H1 (cell line): ENCODE results near the gene SMIM9. TPM values are rescaled to one million over a fixed set of nuclear protein-coding genes. Genes with fewer than 3 reads are reported as not detected.

Source experiments
- CTCF ChIA-PET: fragments of 300-600 bp; sonication (Branson Sonifier 250); formaldehyde crosslinking; loops from one replicate; lab custom pipeline; 2021; ENCODE audit not compliant: partially characterized antibody; lab: Charles Lee
- POLR2A ChIA-PET: fragments of 300-600 bp; sonication (Branson Sonifier 250); formaldehyde crosslinking; loops from one replicate; lab custom pipeline; 2021; ENCODE audit warnings: inconsistent platforms; ENCODE audit not compliant: partially characterized antibody; lab: Charles Lee
- DNase-seq, 2 experiments: peaks; one replicate each; pipeline versions ENCODE4 v3.0.0 to v3.0.0-alpha.2; 2010 to 2022; ENCODE audit warnings: low spot score in 2 of 2, low read depth in 1 of 2, mixed read lengths in 1 of 2
- FAIRE-seq: peaks from 2 replicates; lab custom pipeline; 2011; peaks lifted over from hg19 to GRCh38; lab: Jason Lieb, UNC
- H2AFZ ChIP-seq: 2 replicates; pipeline ENCODE4 v1.8.1; 2012; ENCODE audit warnings: low read length, inconsistent platforms
- H2AK5ac ChIP-seq: 2 replicates; pipeline ENCODE4 v1.6.1; 2013; ENCODE audit warnings: low read depth, low read length
- H2BK120ac ChIP-seq: replicated peaks from 2 replicates; pipeline ENCODE3; 2013; ENCODE audit warnings: low read depth, low read length, inconsistent platforms
- H2BK12ac ChIP-seq: 2 replicates; pipeline ENCODE4 v1.6.1; 2013; ENCODE audit warnings: low read depth, low read length
- H2BK15ac ChIP-seq: 2 replicates; pipeline ENCODE4 v1.6.1; 2013; ENCODE audit warnings: low read length
- H2BK20ac ChIP-seq: 2 replicates; pipeline ENCODE4 v1.6.1; 2013; ENCODE audit warnings: low read length
- H2BK5ac ChIP-seq: 2 replicates; pipeline ENCODE4 v1.6.1; 2013; ENCODE audit warnings: low read depth, low read length
- H3K14ac ChIP-seq: 2 replicates; pipeline ENCODE4 v1.6.1; 2013; ENCODE audit warnings: inconsistent platforms; ENCODE audit not compliant: insufficient read length
- H3K18ac ChIP-seq: 2 replicates; pipeline ENCODE4 v1.6.1; 2013; ENCODE audit warnings: low read length; ENCODE audit errors: extremely low read depth
- H3K23ac ChIP-seq: 2 replicates; pipeline ENCODE4 v1.6.1; 2013; ENCODE audit warnings: inconsistent platforms; ENCODE audit not compliant: insufficient read length
- H3K23me2 ChIP-seq: 2 replicates; pipeline ENCODE4 v1.6.1; 2013; ENCODE audit warnings: low read depth, low read length
- H3K27ac ChIP-seq: 2 replicates; pipeline ENCODE4 v1.6.1; 2011; ENCODE audit warnings: low read depth, low read length, inconsistent platforms
- H3K27me3 ChIP-seq, 4 experiments: replicated peaks in 1 of 4; 1 replicate in 1 of 4; 2 replicates in 3 of 4; pipeline versions ENCODE4 v1.6.1 to v1.8.1; 2011 to 2013; ENCODE audit warnings: low read length in 3 of 4, mild to moderate bottlenecking in 3 of 4, inconsistent platforms in 2 of 4, mixed read lengths in 2 of 4, moderate library complexity in 1 of 4; ENCODE audit not compliant: control insufficient read depth in 3 of 4, insufficient read depth in 3 of 4; ENCODE audit errors: extremely low read depth in 1 of 4
- H3K36me3 ChIP-seq, 4 experiments: 2 replicates each; pipeline versions ENCODE4 v1.6.1 to v1.8.1; 2011 to 2013; ENCODE audit warnings: mild to moderate bottlenecking in 4 of 4, low read length in 3 of 4, moderate library complexity in 2 of 4, control low read depth in 1 of 4, inconsistent platforms in 1 of 4; ENCODE audit not compliant: insufficient read depth in 4 of 4, control insufficient read depth in 2 of 4
- H3K4ac ChIP-seq: replicated peaks from 2 replicates; pipeline ENCODE3; 2013; ENCODE audit warnings: low read length, low read depth, mixed read lengths, inconsistent platforms; ENCODE audit not compliant: insufficient read length
- H3K4me1 ChIP-seq, 4 experiments: replicated peaks in 1 of 4; 1 replicate in 1 of 4; 2 replicates in 3 of 4; pipeline versions ENCODE4 v1.6.1 to v1.8.1; 2011 to 2013; ENCODE audit warnings: low read length in 3 of 4, inconsistent platforms in 2 of 4, mixed read lengths in 1 of 4; ENCODE audit not compliant: insufficient read depth in 4 of 4, control insufficient read depth in 3 of 4
- H3K4me2 ChIP-seq, 2 experiments: 2 replicates each; pipeline versions ENCODE4 v1.6.1 to v1.8.1; 2011 to 2013; ENCODE audit warnings: low read depth in 2 of 2, low read length in 2 of 2, control low read depth in 1 of 2, inconsistent platforms in 1 of 2, mild to moderate bottlenecking in 1 of 2; ENCODE audit not compliant: insufficient read depth in 1 of 2
- H3K4me3 ChIP-seq, 4 experiments: fragments of 200-600, 300-600 bp in 1 of 4; sonication (generic), shearing (Covaris generic), sonication (Bioruptor Twin) in 1 of 4; 2 replicates each; pipeline versions ENCODE4 v1.5.1 to v1.8.1; 2011 to 2016; ENCODE audit warnings: low read length in 4 of 4, low read depth in 3 of 4, control low read depth in 2 of 4, inconsistent platforms in 2 of 4, mild to moderate bottlenecking in 2 of 4, mixed read lengths in 1 of 4, moderate library complexity in 1 of 4; ENCODE audit not compliant: insufficient read depth in 2 of 4; ENCODE audit errors: extremely low read depth in 1 of 4
- H3K56ac ChIP-seq: replicated peaks from 2 replicates; pipeline ENCODE3; 2013; ENCODE audit warnings: low read depth, mild to moderate bottlenecking, mixed read lengths, low read length, inconsistent platforms; ENCODE audit not compliant: insufficient read length
- H3K79me1 ChIP-seq: 2 replicates; pipeline ENCODE4 v1.6.1; 2013; ENCODE audit warnings: low read depth, low read length, control low read depth
- H3K79me2 ChIP-seq, 2 experiments: 2 replicates each; pipeline versions ENCODE4 v1.6.1 to v1.8.1; 2012 to 2013; ENCODE audit warnings: low read length in 2 of 2, mild to moderate bottlenecking in 2 of 2, inconsistent platforms in 1 of 2; ENCODE audit not compliant: insufficient read depth in 2 of 2, control insufficient read depth in 1 of 2
- H3K9ac ChIP-seq, 4 experiments: replicated peaks in 1 of 4; 1 replicate in 1 of 4; 2 replicates in 3 of 4; pipeline versions ENCODE4 v1.6.1 to v1.8.1; 2011 to 2013; ENCODE audit warnings: low read depth in 3 of 4, low read length in 3 of 4, control low read depth in 2 of 4, mild to moderate bottlenecking in 2 of 4, moderate library complexity in 2 of 4, inconsistent platforms in 1 of 4; ENCODE audit errors: extremely low read depth in 1 of 4
- H3K9me3 ChIP-seq, 2 experiments: 2 replicates each; pipeline versions ENCODE4 v1.6.1 to v1.8.1; 2012 to 2013; ENCODE audit warnings: mild to moderate bottlenecking in 2 of 2, moderate library complexity in 2 of 2, control low read depth in 1 of 2, inconsistent platforms in 1 of 2, low read depth in 1 of 2, low read length in 1 of 2, mixed read lengths in 1 of 2; ENCODE audit not compliant: insufficient read depth in 2 of 2
- H4K20me1 ChIP-seq, 2 experiments: replicated peaks in 1 of 2; 2 replicates each; pipeline versions ENCODE3 to v1.8.1; 2011 to 2013; ENCODE audit warnings: inconsistent platforms in 2 of 2, low read length in 2 of 2, mild to moderate bottlenecking in 1 of 2; ENCODE audit not compliant: insufficient read depth in 2 of 2, control insufficient read depth in 1 of 2
- H4K5ac ChIP-seq: 2 replicates; pipeline ENCODE4 v1.6.1; 2013; ENCODE audit warnings: low read length, low read depth, mixed read lengths, inconsistent platforms; ENCODE audit not compliant: insufficient read length
- H4K8ac ChIP-seq: 2 replicates; pipeline ENCODE4 v1.8.0; 2013; ENCODE audit warnings: mild to moderate bottlenecking, moderate library complexity, low read length, inconsistent platforms; ENCODE audit not compliant: insufficient read depth; ENCODE audit errors: extremely low read depth
- H4K91ac ChIP-seq: replicated peaks from 2 replicates; pipeline ENCODE3; 2013; ENCODE audit warnings: low read length, mixed read lengths, inconsistent platforms; ENCODE audit not compliant: insufficient read length
- CBX8 ChIP-seq: fragments of 300-800, 300-1000 bp; sonication (generic); IDR thresholded peaks from 2 replicates; pipeline ENCODE4 v1.7.1; 2016; ENCODE audit warnings: low read depth, low read length, borderline replicate concordance
- CREB1 ChIP-seq: IDR thresholded peaks from 2 replicates; pipeline ENCODE4 v1.6.1; 2012; ENCODE audit warnings: inconsistent platforms
- JUN ChIP-seq: IDR thresholded peaks from 2 replicates; pipeline ENCODE4 v1.6.1; 2011; ENCODE audit warnings: low read depth, mild to moderate bottlenecking, improper control_type of control experiment, low read length
- KDM5A ChIP-seq: fragments of 200-600 bp; IDR thresholded peaks from 2 replicates; pipeline ENCODE4 v1.7.1; 2012; ENCODE audit warnings: mild to moderate bottlenecking, low read length, inconsistent platforms, mixed read lengths
- MAX ChIP-seq: IDR thresholded peaks from 2 replicates; pipeline ENCODE4 v1.6.1; 2012; ENCODE audit warnings: inconsistent platforms
- PHF8 ChIP-seq: fragments of 200-600 bp; sonication (generic); conservative IDR thresholded peaks from 2 replicates; pipeline ENCODE4 v1.7.1; 2012; ENCODE audit warnings: low read depth, mild to moderate bottlenecking, inconsistent platforms, low read length, moderate library complexity
- POLR2AphosphoS5 ChIP-seq: IDR thresholded peaks from 2 replicates; pipeline ENCODE4 v1.6.1; 2011; ENCODE audit warnings: low read depth, low read length
- POU5F1 ChIP-seq: IDR thresholded peaks from 2 replicates; pipeline ENCODE4 v1.6.1; 2011; ENCODE audit warnings: low read depth, mild to moderate bottlenecking, low read length, moderate library complexity
- RFX5 ChIP-seq: IDR thresholded peaks from 2 replicates; pipeline ENCODE4 v1.6.1; 2011; ENCODE audit warnings: low read depth, low read length, improper control_type of control experiment, borderline replicate concordance
- SAP30 ChIP-seq: fragments of 300-600 bp; sonication (generic); IDR thresholded peaks from 2 replicates; pipeline ENCODE4 v1.7.1; 2012; ENCODE audit warnings: low read length, moderate library complexity, mild to moderate bottlenecking, inconsistent platforms; ENCODE audit not compliant: insufficient read depth, insufficient replicate concordance
- SP1 ChIP-seq: IDR thresholded peaks from 2 replicates; pipeline ENCODE4 v1.6.1; 2011; ENCODE audit warnings: low read depth, low read length
- SUZ12 ChIP-seq: fragments of 200-600 bp; sonication (generic); IDR thresholded peaks from 2 replicates; pipeline ENCODE4 v1.6.1; 2012; ENCODE audit warnings: mild to moderate bottlenecking, inconsistent platforms, low read length, moderate library complexity, mixed read lengths
- TAF1 ChIP-seq: IDR thresholded peaks from 2 replicates; pipeline ENCODE4 v1.6.1; 2011; ENCODE audit warnings: mild to moderate bottlenecking, low read depth, low read length
- USF2 ChIP-seq: IDR thresholded peaks from 2 replicates; pipeline ENCODE4 v1.6.1; 2011; ENCODE audit warnings: low read length, improper control_type of control experiment
- WGBS, 2 experiments: shearing (Covaris generic) in 1 of 2; methylation state at CpG; one replicate each; pipeline versions ENCODE4 v1.1.6 to v1.1.7; 2013 to 2015; ENCODE audit warnings: low lambda C conversion rate in 2 of 2, mixed read lengths in 2 of 2, inconsistent platforms in 1 of 2, low coverage in 1 of 2, missing lambda C conversion rate in 1 of 2; ENCODE audit not compliant: insufficient replicate concordance in 2 of 2, insufficient coverage in 1 of 2, insufficient read length in 1 of 2; ENCODE audit errors: extremely low coverage in 1 of 2, missing lambda C conversion rate in 1 of 2; 5-methylcytosine and 5-hydroxymethylcytosine counted together
- polyA plus RNA-seq, 7 experiments: library from polyadenylated mRNA; depleted of rRNA in 3 of 7; stranded (reverse) in 5 of 7; unstranded in 2 of 7; fragments of >200 nt in 5 of 7; fragments of 200-250 nt in 2 of 7; gene quantifications; 1 replicate in 5 of 7; 2 replicates in 1 of 7; 4 replicates in 1 of 7; pipeline versions ENCODE4 v1.2.1 to v1.2.3, GENCODE V29; 2011 to 2013; ENCODE audit warnings: missing spikeins in 2 of 7, mixed read lengths in 2 of 7
- total RNA-seq: library from RNA; stranded (reverse); fragmentation: NEBNext Ultra II Directional; extraction: Animal tissue kit (Norgen Biotek cat#: 25700); gene quantifications from 2 replicates; pipeline ENCODE4 v1.2.1, GENCODE V29; 2021

Gene SMIM9
- total and polyA plus RNA-seq, 2 of the 8 experiments (the other 6 are each of a cell fraction or from before 2014, with no cell fraction given) = not detected

DNA sequence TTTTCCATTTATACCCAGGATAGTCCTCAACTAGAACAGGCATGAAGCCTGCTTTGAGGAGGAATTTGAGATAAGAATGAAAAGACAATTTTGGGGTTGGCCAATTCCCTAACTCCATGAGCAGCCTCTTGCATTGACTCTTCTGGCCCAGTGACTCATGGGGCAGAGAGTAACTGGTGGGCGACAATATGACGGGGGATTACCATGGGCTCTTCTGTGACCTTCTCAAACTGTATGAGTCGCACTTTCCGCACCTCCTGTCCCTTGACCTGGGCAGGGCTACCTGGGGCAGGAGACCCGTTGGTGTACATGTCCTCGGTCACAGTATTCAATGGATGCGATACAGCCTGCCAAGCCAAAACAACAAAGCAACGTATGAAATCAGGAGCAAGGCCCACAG, 42.5 kb downstream of the SMIM9 start:
- CTCF ChIA-PET = no interaction called here
- H2BK15ac ChIP-seq = no peak overlapping the region
- no peak for TF ChIP-seq USF2
- no peak for TF ChIP-seq SAP30
- no peak for TF ChIP-seq PHF8
- no peak for TF ChIP-seq CBX8
- TF ChIP-seq SUZ12 = no peak
- no peak for TF ChIP-seq JUN
- no peak for TF ChIP-seq POU5F1
- TF ChIP-seq POLR2AphosphoS5 = no peak
- no peak for TF ChIP-seq KDM5A
- no peak for TF ChIP-seq MAX
- TF ChIP-seq SP1 = no peak
- TF ChIP-seq CREB1 = no peak
- TF ChIP-seq TAF1 = no peak
- no peak for TF ChIP-seq RFX5

More for the DNA sequence above, 42.5 kb downstream of the SMIM9 start:
- Histone ChIP-seq H2AK5ac (no peak overlapping the region), H3K79me1 (no peaks in the 10 kb centered on the region), H2AFZ (no peak overlapping the region), H2BK12ac (no peak overlapping the region), H3K4me2 (no peak overlapping the region), H3K23ac (no peak overlapping the region), H2BK20ac (no peak overlapping the region), H4K91ac (no peak overlapping the region), H3K23me2 (no peaks in the 10 kb centered on the region), H4K20me1 (no peaks in the 10 kb centered on the region), H4K5ac (no peak overlapping the region), H3K4me3 (no peak overlapping the region), H3K56ac (no peak overlapping the region), H3K18ac (no peak overlapping the region), H3K27me3 (no peaks in the 10 kb centered on the region), H2BK120ac (no peak overlapping the region), H3K27ac (no peak overlapping the region), H2BK5ac (no peak overlapping the region), H3K9me3 (no peaks in the 10 kb centered on the region), H3K14ac (no peak overlapping the region), H3K9ac (no peak overlapping the region), H3K4me1 (peaks cover 0 to 2% (median 0%) of the 10 kb centered on the region in 4 experiments; a peak in 1 of 7 replicates), H3K36me3 (no peaks in the 10 kb centered on the region), H4K8ac (no peak overlapping the region), H3K4ac (no peak overlapping the region), H3K79me2 (no peaks in the 10 kb centered on the region)
- 97% methylated on average over 8 of the region's 8 CpGs; no CpG with 5 or more reads in 1 of the 2 experiments for WGBS, 2 experiments
- FAIRE-seq (no peak), DNase-seq (no peak)
- POLR2A ChIA-PET = interaction anchor here (1.2 kb wide), 1 partner anchor 13 kb away, joined by 3 read pairs; no protein-coding TSS in a partner anchor
